IMR-90 (cell line): ENCODE data around the gene RGL1. TPM values are rescaled to one million over a fixed set of nuclear protein-coding genes. Genes with fewer than 3 reads are reported as not detected.

Experiments used
- ATAC-seq: fragments of 200-7000 bp; cut with Tn5 transposase; 2 replicates; pipeline ENCODE4 v1.9.1; 2020; ENCODE audit warnings: low read depth, mild to moderate bottlenecking, moderate library complexity
- BruUV-seq: library from RNA; stranded (reverse); fragments of 400-500 nt; replicated peaks from 2 replicates; lab custom pipeline; 2021; lab: Mats Ljungman, UMichigan
- CTCF ChIA-PET: fragments of 300-600 bp; formaldehyde crosslinking; extraction: SDS; loops from one replicate; lab custom pipeline; 2021; ENCODE audit warnings: antibody characterized with exemption; lab: Yijun Ruan, JAX
- POLR2A ChIA-PET: fragments of 300-600 bp; sonication (Branson Sonifier 250); formaldehyde crosslinking; loops from one replicate; lab custom pipeline; 2022; ENCODE audit warnings: antibody characterized with exemption; ENCODE audit not compliant: unreplicated experiment; lab: Charles Lee
- DNase-seq: peaks from one replicate; pipeline ENCODE4 v3.0.0; 2013
- H2AFZ ChIP-seq: replicated peaks from 2 replicates; pipeline ENCODE3; 2013; ENCODE audit warnings: low read length, mild to moderate bottlenecking; ENCODE audit not compliant: poor library complexity
- H2AK5ac ChIP-seq: 2 replicates; pipeline ENCODE4 v1.6.1; 2013; ENCODE audit warnings: low read depth, low read length, inconsistent platforms
- H2AK9ac ChIP-seq: replicated peaks from 2 replicates; pipeline ENCODE3; 2013; ENCODE audit warnings: mild to moderate bottlenecking, low read depth, low read length, moderate library complexity; ENCODE audit not compliant: poor library complexity
- H2BK120ac ChIP-seq: 2 replicates; pipeline ENCODE4 v1.6.1; 2013; ENCODE audit warnings: low read depth, low read length, inconsistent platforms
- H2BK15ac ChIP-seq: 3 replicates; pipeline ENCODE4 v1.6.1; 2013; ENCODE audit warnings: low read depth, low read length, inconsistent platforms
- H2BK20ac ChIP-seq: 2 replicates; pipeline ENCODE4 v1.6.1; 2013; ENCODE audit warnings: low read depth, mild to moderate bottlenecking, inconsistent platforms, low read length, moderate library complexity
- H2BK5ac ChIP-seq: 2 replicates; pipeline ENCODE4 v1.6.1; 2013; ENCODE audit warnings: mild to moderate bottlenecking, low read depth, low read length, inconsistent platforms; ENCODE audit not compliant: poor library complexity, severe bottlenecking
- H3K14ac ChIP-seq: replicated peaks from 2 replicates; pipeline ENCODE4 v1.6.1; 2013; ENCODE audit warnings: low read depth, low read length, inconsistent platforms
- H3K18ac ChIP-seq: 2 replicates; pipeline ENCODE4 v1.6.1; 2013; ENCODE audit warnings: low read depth, low read length, control low read depth
- H3K23ac ChIP-seq: 2 replicates; pipeline ENCODE4 v1.6.1; 2013; ENCODE audit warnings: low read depth, low read length, inconsistent platforms
- H3K27ac ChIP-seq: 2 replicates; pipeline ENCODE4 v1.5.1; 2013; ENCODE audit warnings: mild to moderate bottlenecking, control low read depth, low read length; ENCODE audit not compliant: insufficient read depth
- H3K27me3 ChIP-seq: 2 replicates; pipeline ENCODE4 v1.6.1; 2013; ENCODE audit warnings: low read length; ENCODE audit not compliant: control insufficient read depth, insufficient read depth
- H3K36me3 ChIP-seq: 2 replicates; pipeline ENCODE4 v1.6.1; 2013; ENCODE audit warnings: low read length, mixed read lengths; ENCODE audit not compliant: control insufficient read depth, insufficient read depth
- H3K4ac ChIP-seq: 2 replicates; pipeline ENCODE4 v1.6.1; 2013; ENCODE audit warnings: low read depth, low read length, inconsistent platforms
- H3K4me1 ChIP-seq: 2 replicates; pipeline ENCODE4 v1.6.1; 2013; ENCODE audit warnings: low read length, mixed read lengths; ENCODE audit not compliant: control insufficient read depth, insufficient read depth
- H3K4me2 ChIP-seq: 2 replicates; pipeline ENCODE4 v1.6.1; 2013; ENCODE audit warnings: low read depth, mild to moderate bottlenecking, control low read depth, low read length, moderate library complexity
- H3K4me3 ChIP-seq: 2 replicates; pipeline ENCODE4 v1.5.1; 2013; ENCODE audit warnings: low read depth, mild to moderate bottlenecking, control low read depth, low read length, moderate library complexity; ENCODE audit not compliant: insufficient read depth
- H3K56ac ChIP-seq: 2 replicates; pipeline ENCODE4 v1.6.1; 2013; ENCODE audit warnings: low read length, inconsistent platforms; ENCODE audit not compliant: insufficient read depth; ENCODE audit errors: extremely low read depth
- H3K79me1 ChIP-seq, 2 experiments: 2 replicates each; pipeline ENCODE4 v1.6.1; 2013; ENCODE audit warnings: low read length in 2 of 2, inconsistent platforms in 1 of 2, low read depth in 1 of 2
- H3K9ac ChIP-seq: 2 replicates; pipeline ENCODE4 v1.6.1; 2013; ENCODE audit warnings: low read depth, low read length, control low read depth
- H3K9me1 ChIP-seq: 2 replicates; pipeline ENCODE4 v1.6.1; 2013; ENCODE audit warnings: low read length, inconsistent platforms; ENCODE audit not compliant: insufficient read depth
- H3K9me3 ChIP-seq: 2 replicates; pipeline ENCODE4 v1.6.1; 2013; ENCODE audit warnings: low read length; ENCODE audit not compliant: control insufficient read depth, insufficient read depth
- H4K20me1 ChIP-seq: 2 replicates; pipeline ENCODE4 v1.6.1; 2013; ENCODE audit warnings: low read length, inconsistent platforms; ENCODE audit not compliant: insufficient read depth
- H4K5ac ChIP-seq: 2 replicates; pipeline ENCODE4 v1.6.1; 2013; ENCODE audit warnings: mild to moderate bottlenecking, low read depth, low read length, control low read depth
- H4K8ac ChIP-seq, 2 experiments: 2 replicates each; pipeline ENCODE4 v1.6.1; 2013; ENCODE audit warnings: low read depth in 2 of 2, low read length in 2 of 2, control low read depth in 1 of 2, inconsistent platforms in 1 of 2
- H4K91ac ChIP-seq: 2 replicates; pipeline ENCODE4 v1.6.1; 2013; ENCODE audit warnings: low read depth, low read length, inconsistent platforms; ENCODE audit not compliant: insufficient read depth
- BHLHE40 ChIP-seq: fragments of 150-350 bp; IDR thresholded peaks from 2 replicates; pipeline ENCODE4 v1.6.1; 2016; ENCODE audit warnings: mild to moderate bottlenecking, low read depth, low read length
- CEBPB ChIP-seq: IDR thresholded peaks from 2 replicates; pipeline ENCODE4 v1.6.1; 2012; ENCODE audit warnings: low read depth, low read length, improper control_type of control experiment
- FOS ChIP-seq: fragments of 150-350 bp; IDR thresholded peaks from 2 replicates; pipeline ENCODE4 v1.6.1; 2016; ENCODE audit warnings: low read depth, low read length
- MAFK ChIP-seq: IDR thresholded peaks from 2 replicates; pipeline ENCODE4 v1.6.1; 2012; ENCODE audit warnings: low read depth, low read length, improper control_type of control experiment
- MAZ ChIP-seq: IDR thresholded peaks from 2 replicates; pipeline ENCODE4 v1.6.1; 2012; ENCODE audit warnings: low read depth, mild to moderate bottlenecking, low read length, improper control_type of control experiment, moderate library complexity, borderline replicate concordance
- MXI1 ChIP-seq: IDR thresholded peaks from 2 replicates; pipeline ENCODE4 v1.6.1; 2012; ENCODE audit warnings: low read depth, mild to moderate bottlenecking, low read length, moderate library complexity, borderline replicate concordance
- NFE2L2 ChIP-seq: fragments of 150-350 bp; IDR thresholded peaks from 2 replicates; pipeline ENCODE4 v1.6.1; 2016; ENCODE audit warnings: low read depth, mild to moderate bottlenecking, low read length
- POLR2A ChIP-seq: IDR thresholded peaks from 2 replicates; pipeline ENCODE4 v1.6.1; 2012; ENCODE audit warnings: mild to moderate bottlenecking, low read depth, low read length
- RAD21 ChIP-seq: IDR thresholded peaks from 2 replicates; pipeline ENCODE4 v1.6.1; 2012; ENCODE audit warnings: low read length, improper control_type of control experiment
- RCOR1 ChIP-seq: IDR thresholded peaks from 2 replicates; pipeline ENCODE4 v1.6.1; 2012; ENCODE audit warnings: mild to moderate bottlenecking, low read length, improper control_type of control experiment; ENCODE audit not compliant: insufficient replicate concordance
- SMC3 ChIP-seq: fragments of 150-350 bp; IDR thresholded peaks from 2 replicates; pipeline ENCODE4 v1.6.1; 2016; ENCODE audit warnings: low read depth, mild to moderate bottlenecking, antibody characterized with exemption, low read length, moderate library complexity
- WGBS, 2 experiments: methylation state at CpG; one replicate each; pipeline versions ENCODE4 v1.1.5 to v1.1.7; 2013; ENCODE audit warnings: missing lambda C conversion rate in 2 of 2; ENCODE audit not compliant: insufficient read length in 1 of 2; ENCODE audit errors: extremely low coverage in 2 of 2; 5-methylcytosine and 5-hydroxymethylcytosine counted together
- dilution Hi-C: fragments of 300-500 bp; cut with HindIII; formaldehyde crosslinking; loops from one replicate; pipeline ENCODE4 v1.14.3; 2018; ENCODE audit warnings: low sequenced_read_pairs; ENCODE audit not compliant: unreplicated experiment
- in situ Hi-C: fragments of 300-500 bp; cut with MboI; formaldehyde crosslinking; loops from 3 replicates; pipeline ENCODE4 v1.14.3; 2019; ENCODE audit warnings: low sequenced_read_pairs, inconsistent platforms, mixed read lengths
- intact Hi-C: fragments of 100-400 bp; cut with micrococcal nuclease; formaldehyde crosslinking; loops from 2 replicates; pipeline ENCODE4 v1.10.0; 2022
- polyA plus RNA-seq, 3 experiments: library from polyadenylated mRNA; depleted of rRNA; stranded (reverse); fragments of >200 nt; gene quantifications; 2 replicates each; pipeline ENCODE4 v1.2.3, GENCODE V29; 2012; ENCODE audit warnings: low replicate concordance in 1 of 3
- total RNA-seq: library from RNA; depleted of rRNA; stranded (reverse); fragments of >200 nt; gene quantifications from 2 replicates; pipeline ENCODE4 v1.2.3, GENCODE V29; 2012
- TF ChIP-seq, protein P1 (sequence below): fragments of 150-350 bp; IDR thresholded peaks from 2 replicates; pipeline ENCODE4 v1.6.1; 2017; ENCODE audit warnings: mild to moderate bottlenecking, antibody characterized with exemption, low read length, low read depth
- TF ChIP-seq, protein P2 (sequence below): conservative IDR thresholded peaks from 2 replicates; pipeline ENCODE4 v1.5.1; 2012; ENCODE audit warnings: mild to moderate bottlenecking, low read depth, low read length, improper control_type of control experiment
- TF ChIP-seq, protein P3 (sequence below): fragments of 150-350 bp; IDR thresholded peaks from 2 replicates; pipeline ENCODE4 v1.6.1; 2016; ENCODE audit warnings: low read depth, mild to moderate bottlenecking, low read length, moderate library complexity, borderline replicate concordance

Gene RGL1
- total and polyA plus RNA-seq, 2 of the 4 experiments (the other 2 are of a cell fraction) = 4.7 to 7.5 TPM

DNA sequence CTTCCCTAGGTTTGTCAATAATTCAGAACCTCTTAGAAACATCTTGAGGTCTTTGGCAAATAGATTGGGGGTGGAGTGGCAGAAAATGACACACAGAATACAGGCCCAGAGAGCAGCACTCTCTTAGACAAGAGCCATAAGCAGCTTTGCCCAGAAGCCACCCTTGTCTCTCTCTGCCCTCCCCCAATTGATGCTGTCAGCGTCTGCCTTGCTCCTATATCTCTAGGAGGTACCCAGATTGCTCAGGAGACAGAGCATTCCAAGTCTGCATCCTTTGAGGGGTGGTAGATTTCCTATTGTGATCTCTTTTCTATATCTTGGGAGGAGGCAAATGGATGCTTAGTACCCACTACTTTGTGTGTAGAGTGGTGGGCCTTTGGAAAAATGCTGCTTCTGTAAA lies 1.8 kb downstream of the RGL1 start:
- BruUV-seq = no TSS peak
- ChIA-PET POLR2A (no interaction called here), CTCF (interaction anchor here (0.7 kb wide), 1 partner anchor 197 kb away, joined by 3 read pairs; no protein-coding TSS in a partner anchor)
- Histone ChIP-seq H3K4me1 (peaks cover 8% of the 10 kb centered on the region), H2BK15ac (peak overlapping the region; percentile 17; the same call in 1 of the 3 replicates), H3K4me2 (peak overlapping the region; percentile 100), H3K9me3 (0 out of 2 replicates have a peak, but pooled peaks cover 2% of the 10 kb centered on the region), H3K79me1 (peaks cover 3 to 37% of the 10 kb centered on the region in 2 experiments; a peak in 2 of 4 replicates), H3K4me3 (no peak overlapping the region), H3K14ac (peak overlapping the region; percentile 33; the same call in 1 of the 2 replicates), H2AK9ac (peak overlapping the region; percentile 51), H4K91ac (no peak overlapping the region), H3K36me3 (no peaks in the 10 kb centered on the region), H3K18ac (no peak overlapping the region), H3K9ac (no peak overlapping the region), H3K23ac (0 out of 2 replicates have a peak overlapping the region, but pooled peaks have one; percentile 53), H3K56ac (no peak overlapping the region), H3K9me1 (peaks cover 6% of the 10 kb centered on the region), H2BK120ac (no peak overlapping the region), H2BK20ac (0 out of 2 replicates have a peak overlapping the region, but pooled peaks have one; percentile 10), H4K20me1 (peaks cover 13% of the 10 kb centered on the region; the same call in 1 of the 2 replicates), H3K4ac (0 out of 2 replicates have a peak overlapping the region, but pooled peaks have one; percentile 8), H2AFZ (no peak overlapping the region), H2BK5ac (no peak overlapping the region), H4K5ac (no peak overlapping the region), H3K27ac (no peak overlapping the region), H4K8ac (no peak overlapping the region), H2AK5ac (peak overlapping the region; percentile 48; the same call in 1 of the 2 replicates), H3K27me3 (no peaks in the 10 kb centered on the region)
- TF ChIP-seq, protein P1, sequence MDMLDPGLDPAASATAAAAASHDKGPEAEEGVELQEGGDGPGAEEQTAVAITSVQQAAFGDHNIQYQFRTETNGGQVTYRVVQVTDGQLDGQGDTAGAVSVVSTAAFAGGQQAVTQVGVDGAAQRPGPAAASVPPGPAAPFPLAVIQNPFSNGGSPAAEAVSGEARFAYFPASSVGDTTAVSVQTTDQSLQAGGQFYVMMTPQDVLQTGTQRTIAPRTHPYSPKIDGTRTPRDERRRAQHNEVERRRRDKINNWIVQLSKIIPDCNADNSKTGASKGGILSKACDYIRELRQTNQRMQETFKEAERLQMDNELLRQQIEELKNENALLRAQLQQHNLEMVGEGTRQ = no peak
- TF ChIP-seq SMC3 (no peak), MXI1 (no peak), MAZ (no peak), BHLHE40 (no peak), RCOR1 (no peak), POLR2A (no peak), RAD21 (no peak), NFE2L2 (no peak), FOS (no peak), MAFK (no peak), CEBPB (no peak)
- TF ChIP-seq, protein P2, sequence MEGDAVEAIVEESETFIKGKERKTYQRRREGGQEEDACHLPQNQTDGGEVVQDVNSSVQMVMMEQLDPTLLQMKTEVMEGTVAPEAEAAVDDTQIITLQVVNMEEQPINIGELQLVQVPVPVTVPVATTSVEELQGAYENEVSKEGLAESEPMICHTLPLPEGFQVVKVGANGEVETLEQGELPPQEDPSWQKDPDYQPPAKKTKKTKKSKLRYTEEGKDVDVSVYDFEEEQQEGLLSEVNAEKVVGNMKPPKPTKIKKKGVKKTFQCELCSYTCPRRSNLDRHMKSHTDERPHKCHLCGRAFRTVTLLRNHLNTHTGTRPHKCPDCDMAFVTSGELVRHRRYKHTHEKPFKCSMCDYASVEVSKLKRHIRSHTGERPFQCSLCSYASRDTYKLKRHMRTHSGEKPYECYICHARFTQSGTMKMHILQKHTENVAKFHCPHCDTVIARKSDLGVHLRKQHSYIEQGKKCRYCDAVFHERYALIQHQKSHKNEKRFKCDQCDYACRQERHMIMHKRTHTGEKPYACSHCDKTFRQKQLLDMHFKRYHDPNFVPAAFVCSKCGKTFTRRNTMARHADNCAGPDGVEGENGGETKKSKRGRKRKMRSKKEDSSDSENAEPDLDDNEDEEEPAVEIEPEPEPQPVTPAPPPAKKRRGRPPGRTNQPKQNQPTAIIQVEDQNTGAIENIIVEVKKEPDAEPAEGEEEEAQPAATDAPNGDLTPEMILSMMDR = no peak
- TF ChIP-seq, protein P3, sequence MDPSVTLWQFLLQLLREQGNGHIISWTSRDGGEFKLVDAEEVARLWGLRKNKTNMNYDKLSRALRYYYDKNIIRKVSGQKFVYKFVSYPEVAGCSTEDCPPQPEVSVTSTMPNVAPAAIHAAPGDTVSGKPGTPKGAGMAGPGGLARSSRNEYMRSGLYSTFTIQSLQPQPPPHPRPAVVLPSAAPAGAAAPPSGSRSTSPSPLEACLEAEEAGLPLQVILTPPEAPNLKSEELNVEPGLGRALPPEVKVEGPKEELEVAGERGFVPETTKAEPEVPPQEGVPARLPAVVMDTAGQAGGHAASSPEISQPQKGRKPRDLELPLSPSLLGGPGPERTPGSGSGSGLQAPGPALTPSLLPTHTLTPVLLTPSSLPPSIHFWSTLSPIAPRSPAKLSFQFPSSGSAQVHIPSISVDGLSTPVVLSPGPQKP = no peak
- DNase-seq (no peak), ATAC-seq (no peak)
- in situ Hi-C loops (no loop called here), dilution Hi-C loops (no loop called here), intact Hi-C loops (loop anchor here (5.0 kb wide), 1 partner anchor 149 kb away; no protein-coding TSS in a partner anchor)
- WGBS, 2 experiments = no CpG with 5 or more reads among the region's 1 CpG
